Mesendoderm (in vitro differentiated cells): ENCODE results near the gene LDLRAD4.

Experiments used
- DNase-seq: peaks from one replicate; pipeline ENCODE4 v3.0.0; 2013
- H2AK5ac ChIP-seq: 2 replicates; pipeline ENCODE4 v1.6.1; 2013; ENCODE audit warnings: low read length, inconsistent platforms
- H2BK120ac ChIP-seq: 2 replicates; pipeline ENCODE4 v1.6.1; 2013; ENCODE audit warnings: low read depth, mild to moderate bottlenecking, low read length, moderate library complexity, mixed read lengths
- H2BK15ac ChIP-seq: replicated peaks from 2 replicates; pipeline ENCODE4 v1.6.1; 2013; ENCODE audit warnings: low read depth, mild to moderate bottlenecking, moderate library complexity
- H2BK5ac ChIP-seq: 2 replicates; pipeline ENCODE4 v1.6.1; 2013; ENCODE audit warnings: low read length, inconsistent platforms
- H3K18ac ChIP-seq: 2 replicates; pipeline ENCODE4 v1.6.1; 2013; ENCODE audit warnings: mild to moderate bottlenecking, low read length, mixed read lengths
- H3K23ac ChIP-seq: one replicate; pipeline ENCODE4 v1.6.1; 2013; ENCODE audit warnings: low read length
- H3K27ac ChIP-seq: 2 replicates; pipeline ENCODE4 v1.5.1; 2013; ENCODE audit warnings: low read depth, mild to moderate bottlenecking, inconsistent platforms, low read length, moderate library complexity
- H3K27me3 ChIP-seq: 2 replicates; pipeline ENCODE4 v1.6.1; 2013; ENCODE audit warnings: low read length, control low read depth, mild to moderate bottlenecking, inconsistent platforms; ENCODE audit not compliant: insufficient read depth, poor library complexity
- H3K36me3 ChIP-seq: 2 replicates; pipeline ENCODE4 v1.6.1; 2013; ENCODE audit warnings: low read length, inconsistent platforms; ENCODE audit not compliant: control insufficient read depth, insufficient read depth
- H3K4ac ChIP-seq: one replicate; pipeline ENCODE4 v1.6.1; 2013; ENCODE audit warnings: low read depth, mild to moderate bottlenecking, low read length, moderate library complexity
- H3K4me1 ChIP-seq: 2 replicates; pipeline ENCODE4 v1.6.1; 2013; ENCODE audit warnings: low read depth, low read length, inconsistent platforms; ENCODE audit not compliant: control insufficient read depth
- H3K4me2 ChIP-seq: 2 replicates; pipeline ENCODE4 v1.6.1; 2013; ENCODE audit warnings: low read length
- H3K4me3 ChIP-seq: 2 replicates; pipeline ENCODE4 v1.5.1; 2013; ENCODE audit warnings: mild to moderate bottlenecking, low read length
- H3K56ac ChIP-seq: one replicate; pipeline ENCODE4 v1.6.1; 2013; ENCODE audit warnings: low read length
- H3K79me1 ChIP-seq: 2 replicates; pipeline ENCODE4 v1.6.1; 2013; ENCODE audit warnings: low read length, inconsistent platforms
- H3K79me2 ChIP-seq: 2 replicates; pipeline ENCODE4 v1.6.1; 2013; ENCODE audit warnings: mild to moderate bottlenecking, low read length; ENCODE audit not compliant: control insufficient read depth, insufficient read depth
- H3K9ac ChIP-seq: 2 replicates; pipeline ENCODE4 v1.6.1; 2013; ENCODE audit warnings: low read length, inconsistent platforms
- H4K5ac ChIP-seq: one replicate; pipeline ENCODE4 v1.6.1; 2013; ENCODE audit warnings: low read length
- H4K8ac ChIP-seq: one replicate; pipeline ENCODE4 v1.6.1; 2013; ENCODE audit warnings: low read depth, mild to moderate bottlenecking, control low read depth, low read length, moderate library complexity
- WGBS: extraction: QIAGEN DNeasy Blood & Tissue Kit; methylation state at CpG from one replicate; pipeline ENCODE4 v1.1.7; 2013; ENCODE audit warnings: low lambda C conversion rate, missing lambda C conversion rate; ENCODE audit not compliant: insufficient coverage; ENCODE audit errors: extremely low coverage; 5-methylcytosine and 5-hydroxymethylcytosine counted together

LDLRAD4 gene

DNA sequence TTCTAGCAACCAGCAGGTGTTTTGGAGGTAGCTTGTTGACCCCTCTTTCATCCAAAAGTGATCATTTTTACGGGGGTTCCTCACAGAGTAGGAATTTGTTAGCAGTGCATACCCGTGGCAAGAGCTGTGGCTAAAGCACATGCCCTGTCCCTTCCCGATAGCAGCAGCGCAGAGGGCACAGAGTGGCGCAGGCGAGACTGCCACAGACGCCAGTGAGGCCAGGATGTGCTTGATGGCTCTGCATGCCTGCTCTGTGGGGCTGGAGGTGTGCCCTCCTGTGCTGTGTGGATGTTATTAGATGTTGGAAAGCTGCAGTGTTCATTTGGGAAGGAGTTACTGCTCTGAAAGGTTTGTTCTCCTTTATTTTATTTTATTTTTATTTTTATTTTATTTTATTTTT is 354.2 kb downstream of the LDLRAD4 start:
- H3K4ac ChIP-seq = no peak overlapping the region
- no peak overlapping the region for H3K4me3 ChIP-seq
- no peak overlapping the region for H3K9ac ChIP-seq
- H2BK15ac ChIP-seq = no peak overlapping the region
- H3K36me3 ChIP-seq = no peaks in the 10 kb centered on the region
- no peak overlapping the region for H3K23ac ChIP-seq
- no peak overlapping the region for H4K8ac ChIP-seq
- H3K4me2 ChIP-seq = no peak overlapping the region
- H3K79me1 ChIP-seq = no peaks in the 10 kb centered on the region
- no peak overlapping the region for H3K27ac ChIP-seq
- H4K5ac ChIP-seq = no peak overlapping the region
- H3K18ac ChIP-seq = no peak overlapping the region
- no CpG with 5 or more reads among the region's 7 CpGs for WGBS
- H2BK5ac ChIP-seq = no peak overlapping the region
- no peak overlapping the region for H2BK120ac ChIP-seq
- H3K56ac ChIP-seq = no peak overlapping the region
- no peaks in the 10 kb centered on the region for H3K4me1 ChIP-seq
- H3K79me2 ChIP-seq = no peaks in the 10 kb centered on the region
- H3K27me3 ChIP-seq = no peaks in the 10 kb centered on the region
- DNase-seq = no peak
- H2AK5ac ChIP-seq = no peak overlapping the region

DNA sequence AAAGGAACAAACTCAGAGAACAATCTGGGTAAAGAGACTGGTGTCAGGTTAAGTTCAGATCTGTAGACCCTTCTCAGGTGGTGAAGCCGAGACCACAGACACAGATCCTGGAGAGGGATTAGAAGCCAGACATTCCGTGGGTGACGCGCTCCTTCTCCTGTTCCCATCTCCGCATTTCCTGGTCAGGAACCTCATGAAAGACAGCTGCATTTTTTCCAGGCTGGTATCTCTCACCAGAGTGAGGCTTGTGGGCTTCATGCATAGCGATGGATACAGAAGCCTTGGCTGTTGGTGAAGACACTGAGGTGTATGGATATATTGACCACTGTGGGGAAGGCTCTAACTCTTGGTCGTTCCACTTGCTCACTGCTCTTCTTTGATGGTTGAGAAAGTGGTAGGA is 355.2 kb downstream of the LDLRAD4 start:
- no peak overlapping the region for H2BK5ac ChIP-seq
- no peak overlapping the region for H3K9ac ChIP-seq
- H4K5ac ChIP-seq = no peak overlapping the region
- no peak overlapping the region for H2BK15ac ChIP-seq
- no peak overlapping the region for H3K23ac ChIP-seq
- no peak overlapping the region for H2BK120ac ChIP-seq
- no peak for DNase-seq
- no peak overlapping the region for H3K4me3 ChIP-seq
- H3K4ac ChIP-seq = no peak overlapping the region
- no peaks in the 10 kb centered on the region for H3K4me1 ChIP-seq
- no peaks in the 10 kb centered on the region for H3K27me3 ChIP-seq
- H3K4me2 ChIP-seq = no peak overlapping the region
- H3K27ac ChIP-seq = no peak overlapping the region
- no CpG with 5 or more reads among the region's 7 CpGs for WGBS
- no peak overlapping the region for H4K8ac ChIP-seq
- no peaks in the 10 kb centered on the region for H3K79me2 ChIP-seq
- H2AK5ac ChIP-seq = no peak overlapping the region
- no peaks in the 10 kb centered on the region for H3K36me3 ChIP-seq
- no peak overlapping the region for H3K56ac ChIP-seq
- no peak overlapping the region for H3K18ac ChIP-seq
- no peaks in the 10 kb centered on the region for H3K79me1 ChIP-seq

DNA sequence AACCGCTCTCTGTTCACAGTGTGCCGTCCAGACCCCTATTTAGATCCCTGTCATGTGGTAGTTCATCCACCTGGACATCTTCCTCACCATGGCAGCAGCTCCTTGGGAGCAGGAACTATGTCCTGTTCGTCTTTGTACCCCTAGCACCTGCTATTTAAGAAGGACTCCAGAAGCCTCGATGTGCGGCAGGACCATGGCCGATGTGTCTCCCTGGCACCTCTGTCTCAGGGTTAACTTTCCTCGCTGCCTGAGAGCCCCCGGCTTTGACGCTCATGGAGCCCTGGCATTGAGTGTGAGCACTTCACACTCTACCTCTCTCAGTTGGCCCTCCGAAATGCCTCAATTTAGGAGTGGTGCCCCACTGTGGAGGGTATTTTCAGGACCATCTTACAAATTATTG is 355.8 kb downstream of the LDLRAD4 start:
- no CpG with 5 or more reads among the region's 10 CpGs for WGBS
- DNase-seq = no peak
- Histone ChIP-seq H3K18ac (no peak overlapping the region), H3K23ac (no peak overlapping the region), H3K4me1 (no peaks in the 10 kb centered on the region), H2BK5ac (no peak overlapping the region), H3K4ac (no peak overlapping the region), H2BK15ac (no peak overlapping the region), H3K27me3 (no peaks in the 10 kb centered on the region), H3K27ac (no peak overlapping the region), H2AK5ac (no peak overlapping the region), H3K79me2 (no peaks in the 10 kb centered on the region), H4K8ac (no peak overlapping the region), H3K9ac (no peak overlapping the region), H2BK120ac (no peak overlapping the region), H3K79me1 (no peaks in the 10 kb centered on the region), H3K56ac (no peak overlapping the region), H3K36me3 (no peaks in the 10 kb centered on the region), H3K4me3 (no peak overlapping the region), H4K5ac (no peak overlapping the region), H3K4me2 (no peak overlapping the region)

DNA sequence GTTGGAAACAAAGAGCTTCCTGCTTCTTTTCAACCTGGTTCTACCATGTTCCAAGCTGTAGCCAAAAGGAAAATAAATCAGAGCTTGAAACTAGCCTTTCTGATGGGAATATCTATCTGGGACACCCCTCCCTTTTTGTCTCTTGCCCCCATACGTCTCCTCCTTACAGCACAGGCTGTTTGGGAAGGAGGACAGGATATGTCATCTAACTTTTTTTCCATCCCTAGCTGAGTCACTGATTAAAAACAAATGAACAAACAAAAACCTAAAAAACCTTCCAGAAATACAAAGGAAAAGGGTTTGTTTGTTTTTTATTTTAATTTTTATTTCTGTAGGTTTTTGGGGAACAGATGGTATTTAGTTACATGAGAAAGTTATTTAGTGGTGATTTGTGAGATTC is 356.2 kb downstream of the LDLRAD4 start:
- no peak overlapping the region for H3K9ac ChIP-seq
- no peak overlapping the region for H3K4me3 ChIP-seq
- no peak for DNase-seq
- no peak overlapping the region for H3K4ac ChIP-seq
- no peaks in the 10 kb centered on the region for H3K36me3 ChIP-seq
- no peak overlapping the region for H3K23ac ChIP-seq
- no peaks in the 10 kb centered on the region for H3K4me1 ChIP-seq
- H4K8ac ChIP-seq = no peak overlapping the region
- H2BK15ac ChIP-seq = no peak overlapping the region
- no peak overlapping the region for H3K27ac ChIP-seq
- no peak overlapping the region for H3K56ac ChIP-seq
- WGBS = no CpG with 5 or more reads among the region's 1 CpG
- no peak overlapping the region for H2BK120ac ChIP-seq
- H3K4me2 ChIP-seq = no peak overlapping the region
- H4K5ac ChIP-seq = no peak overlapping the region
- no peak overlapping the region for H2BK5ac ChIP-seq
- H3K18ac ChIP-seq = no peak overlapping the region
- H3K79me1 ChIP-seq = no peaks in the 10 kb centered on the region
- H2AK5ac ChIP-seq = no peak overlapping the region
- no peaks in the 10 kb centered on the region for H3K27me3 ChIP-seq
- H3K79me2 ChIP-seq = no peaks in the 10 kb centered on the region

DNA sequence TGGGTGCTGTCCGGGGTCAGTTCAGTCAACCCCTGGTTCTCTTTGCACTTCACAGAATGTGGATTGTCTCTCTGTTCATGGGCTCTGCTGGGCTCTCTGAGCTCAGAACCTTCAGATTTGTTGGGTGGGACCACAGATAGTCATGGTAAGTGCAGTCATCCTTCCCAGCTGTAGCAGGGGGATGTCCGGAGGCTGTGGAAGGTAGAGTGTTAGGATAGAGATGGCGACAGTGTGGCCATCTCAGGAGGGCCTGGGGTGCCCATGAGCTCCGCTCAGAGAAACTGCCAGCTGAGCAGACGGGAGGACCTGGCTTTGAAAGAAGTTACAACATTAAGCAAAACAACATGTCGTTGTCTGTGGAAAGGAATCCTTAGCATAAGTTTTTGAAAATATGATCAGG is 358.0 kb downstream of the LDLRAD4 start:
- Histone ChIP-seq H3K4me1 (no peaks in the 10 kb centered on the region), H2BK120ac (no peak overlapping the region), H3K9ac (no peak overlapping the region), H2BK15ac (no peak overlapping the region), H3K23ac (no peak overlapping the region), H4K8ac (no peak overlapping the region), H3K4ac (no peak overlapping the region), H2AK5ac (no peak overlapping the region), H3K79me2 (no peaks in the 10 kb centered on the region), H4K5ac (no peak overlapping the region), H3K4me3 (no peak overlapping the region), H3K56ac (no peak overlapping the region), H3K79me1 (no peaks in the 10 kb centered on the region), H3K36me3 (no peaks in the 10 kb centered on the region), H3K27ac (no peak overlapping the region), H3K4me2 (no peak overlapping the region), H3K18ac (no peak overlapping the region), H2BK5ac (no peak overlapping the region), H3K27me3 (no peaks in the 10 kb centered on the region)
- no peak for DNase-seq
- WGBS = no CpG with 5 or more reads among the region's 6 CpGs

DNA sequence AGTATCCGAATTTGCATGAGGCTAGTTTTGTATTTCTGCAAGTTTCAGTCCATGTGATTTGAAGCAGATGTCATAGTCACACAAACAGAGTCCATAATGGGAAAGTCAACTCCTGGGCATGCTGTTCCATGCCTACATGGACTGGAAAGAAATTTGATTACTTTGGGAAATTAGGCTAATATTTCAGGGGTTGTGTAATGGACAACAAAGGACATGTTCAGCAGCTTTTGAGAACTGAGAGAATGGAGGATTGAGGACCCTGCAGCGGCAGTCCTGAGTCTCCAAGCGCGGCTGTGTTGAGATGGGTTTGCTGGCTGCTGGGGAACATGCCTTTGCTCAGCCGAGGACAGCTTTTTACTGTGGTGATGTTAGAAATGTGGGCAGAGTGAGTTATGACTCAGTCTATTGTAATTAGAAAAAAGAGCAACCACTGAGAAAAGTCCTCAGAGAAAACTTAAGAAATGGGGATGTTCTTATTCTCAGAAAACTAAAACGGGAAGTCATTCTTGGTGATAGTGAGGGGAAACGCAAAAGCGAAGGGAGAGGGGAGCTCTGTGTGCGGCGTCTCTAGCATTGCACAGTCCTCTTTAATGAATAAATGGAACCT is 358.6 kb downstream of the LDLRAD4 start:
- Histone ChIP-seq H3K23ac (no peak overlapping the region), H3K56ac (no peak overlapping the region), H2BK120ac (no peak overlapping the region), H3K9ac (no peak overlapping the region), H4K8ac (no peak overlapping the region), H3K18ac (no peak overlapping the region), H2AK5ac (no peak overlapping the region), H3K27ac (no peak overlapping the region), H3K4ac (no peak overlapping the region), H3K4me2 (no peak overlapping the region), H3K36me3 (no peaks in the 10 kb centered on the region), H2BK5ac (no peak overlapping the region), H2BK15ac (no peak overlapping the region), H3K4me1 (no peaks in the 10 kb centered on the region), H3K27me3 (no peaks in the 10 kb centered on the region), H3K79me2 (no peaks in the 10 kb centered on the region), H3K79me1 (no peaks in the 10 kb centered on the region), H3K4me3 (no peak overlapping the region), H4K5ac (no peak overlapping the region)
- no CpG with 5 or more reads among the region's 10 CpGs for WGBS
- no peak for DNase-seq
